Effector memory CD8-positive, alpha-beta T cell (primary cell): Measurements from ENCODE around the gene TAF8.
"Not testable (repeated sequence)": the region's sequence is repeated elsewhere in the genome, so short reads cannot be mapped to it uniquely, and the experiment has no call there.

Source experiments
- ATAC-seq: fragments of 150-1000 bp; cut with Tn5 transposase; replicated peaks from 2 replicates; pipeline ENCODE4 v1.10.0; 2021; ENCODE audit warnings: mild to moderate bottlenecking, moderate library complexity
- DNase-seq, 3 experiments: peaks; one replicate each; pipeline ENCODE4 v3.0.0; 2021
- H3K27ac Mint-ChIP-seq, 2 donors: one replicate each; pipeline ENCODE4 v1.8.0; 2022; ENCODE audit warnings: mild to moderate bottlenecking in 2 of 2, mixed read lengths in 2 of 2, moderate library complexity in 2 of 2
- H3K27me3 Mint-ChIP-seq, 2 donors: one replicate each; pipeline ENCODE4 v1.8.0; 2022; ENCODE audit warnings: mixed read lengths in 2 of 2
- H3K36me3 Mint-ChIP-seq: one replicate; pipeline ENCODE4 v1.8.0; 2022; ENCODE audit warnings: mild to moderate bottlenecking, moderate library complexity, mixed read lengths; ENCODE audit not compliant: insufficient read depth
- H3K4me1 Mint-ChIP-seq, 2 donors: one replicate each; pipeline ENCODE4 v1.8.0; 2022; ENCODE audit warnings: low read depth in 2 of 2, mixed read lengths in 2 of 2
- H3K4me3 Mint-ChIP-seq, 2 donors: one replicate each; pipeline ENCODE4 v1.8.0; 2022; ENCODE audit warnings: mild to moderate bottlenecking in 2 of 2, mixed read lengths in 2 of 2, moderate library complexity in 2 of 2
- H3K9me3 Mint-ChIP-seq, 2 donors: one replicate each; pipeline ENCODE4 v1.8.0; 2022; ENCODE audit warnings: mixed read lengths in 2 of 2

TAF8 gene

DNA sequence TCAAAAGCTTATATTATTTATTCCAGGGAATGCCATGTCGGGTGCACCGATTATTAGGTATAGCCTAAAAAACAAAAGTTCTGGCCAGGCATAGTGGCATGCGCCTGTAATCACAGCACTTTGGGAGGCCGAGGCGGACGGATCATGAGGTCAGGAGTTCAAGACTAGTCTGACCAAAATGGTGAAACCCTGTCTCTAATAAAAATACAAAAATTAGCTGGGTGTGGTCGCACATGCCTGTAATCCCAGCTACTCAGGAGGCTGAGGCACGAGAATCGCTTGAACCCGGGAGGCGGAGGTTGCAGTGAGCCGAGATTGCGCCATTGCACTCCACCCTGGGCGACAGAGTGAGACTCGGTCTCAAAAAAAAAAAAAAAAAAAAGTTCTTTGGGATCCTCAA lies 12.7 kb upstream of the TAF8 start:
- H3K36me3 Mint-ChIP-seq = peaks cover 69% of the 10 kb centered on the region
- DNase-seq, H3K27me3 Mint-ChIP-seq, H3K9me3 Mint-ChIP-seq, ATAC-seq, H3K27ac Mint-ChIP-seq: not testable (repeated sequence)
- peak overlapping the region in 1 of 2 donors; percentile 66 for H3K4me3 Mint-ChIP-seq
- peaks cover 44 to 53% of the 10 kb centered on the region in 2 donors for H3K4me1 Mint-ChIP-seq

DNA sequence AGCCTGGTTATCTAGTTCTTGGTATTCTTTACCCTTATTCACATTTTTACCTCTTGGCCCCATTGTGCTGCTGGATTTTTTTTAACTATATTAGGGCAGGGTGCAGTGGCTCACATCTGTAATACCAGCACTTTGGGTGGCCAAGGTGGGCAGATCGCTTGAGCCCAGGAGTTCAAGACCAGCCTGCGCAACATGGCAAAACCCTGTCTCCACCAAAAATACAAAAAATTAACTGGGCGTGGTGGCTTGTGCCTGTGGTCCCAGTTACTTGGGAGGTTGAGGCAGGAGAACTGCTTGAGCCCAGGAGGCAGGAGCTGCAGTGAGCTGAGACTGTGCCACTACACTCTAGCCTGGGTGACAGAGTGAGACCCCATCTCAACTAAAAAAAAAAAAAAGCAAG lies 12.2 kb upstream of the TAF8 start:
- Mint-ChIP-seq H3K27me3 (no peaks in the 10 kb centered on the region), H3K9me3 (no peaks in the 10 kb centered on the region), H3K27ac (no peak overlapping the region), H3K36me3 (peaks cover 68% of the 10 kb centered on the region), H3K4me1 (peaks cover 43 to 53% of the 10 kb centered on the region in 2 donors), H3K4me3 (peak overlapping the region in 1 of 2 donors; percentile 66)
- ATAC-seq (no peak), DNase-seq (no peak)

DNA sequence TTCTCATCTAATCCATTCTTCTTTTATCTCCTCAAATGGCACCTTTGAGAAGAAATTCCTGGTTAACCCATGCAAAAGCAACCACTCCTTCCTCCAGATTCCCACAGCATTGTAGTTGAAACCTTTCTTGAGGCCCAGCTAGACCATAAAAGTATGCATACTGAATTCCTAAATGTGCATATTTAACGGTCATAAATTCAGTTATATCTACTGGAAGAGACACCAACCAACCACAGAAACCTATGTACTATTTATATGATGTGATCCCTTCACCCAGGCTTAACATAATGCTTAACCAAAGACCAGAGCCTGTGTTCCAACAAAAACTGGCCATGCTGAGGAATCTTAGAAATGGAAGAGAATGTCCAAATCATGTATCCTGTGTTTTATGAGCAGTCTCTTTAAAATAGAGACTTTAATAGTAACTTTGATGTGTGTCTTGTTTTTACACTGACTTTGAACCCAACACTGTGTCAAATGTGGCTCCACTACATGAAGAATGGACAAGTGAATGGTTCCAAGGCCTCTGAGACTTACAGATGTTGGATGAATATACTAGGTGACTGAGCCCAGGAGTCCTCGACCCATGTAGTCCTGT lies 11.4 kb upstream of the TAF8 start:
- peak overlapping the region; percentile 89 to 94 for H3K27ac Mint-ChIP-seq
- peaks cover 46 to 57% of the 10 kb centered on the region in 2 donors for H3K4me1 Mint-ChIP-seq
- no peaks in the 10 kb centered on the region for H3K27me3 Mint-ChIP-seq
- peak overlapping the region; percentile 66 to 94 for H3K4me3 Mint-ChIP-seq
- ATAC-seq (no peak), DNase-seq (no peak)
- peaks cover 66% of the 10 kb centered on the region for H3K36me3 Mint-ChIP-seq
- H3K9me3 Mint-ChIP-seq = no peaks in the 10 kb centered on the region

DNA sequence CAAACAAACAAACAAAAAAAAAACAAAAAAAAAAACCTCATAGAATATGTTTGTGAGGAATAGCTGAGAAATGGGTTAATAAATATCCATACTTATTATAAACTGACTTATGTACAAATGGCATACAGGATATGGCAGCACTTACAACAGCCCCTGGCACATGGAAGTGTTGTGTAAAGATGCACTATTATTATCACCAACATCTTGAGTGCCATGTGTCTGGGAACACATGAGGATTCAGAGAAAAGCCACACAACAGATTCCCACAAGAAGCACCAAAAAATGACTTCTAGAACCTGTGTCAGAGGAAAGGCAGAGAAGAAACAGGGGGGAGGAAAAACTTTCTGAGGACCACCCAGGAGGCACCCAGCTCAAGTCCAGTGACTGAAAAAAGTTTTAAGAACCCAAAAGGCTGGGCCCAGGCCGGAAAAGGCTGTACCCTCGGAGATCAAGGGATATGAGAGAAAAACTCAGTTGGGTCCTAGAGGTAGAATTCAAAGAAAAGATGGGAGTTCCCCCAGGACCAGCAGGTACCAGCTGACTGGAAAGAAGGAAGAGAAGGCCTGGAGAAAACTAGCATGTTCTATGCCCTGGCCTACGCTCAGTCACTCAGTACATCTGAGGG lies 9.4 kb upstream of the TAF8 start:
- DNase-seq = no peak
- Mint-ChIP-seq H3K9me3 (no peaks in the 10 kb centered on the region), H3K36me3 (peaks cover 66% of the 10 kb centered on the region), H3K27me3 (no peaks in the 10 kb centered on the region), H3K4me3 (peak overlapping the region; percentile 66 to 94), H3K4me1 (peaks cover 56 to 66% of the 10 kb centered on the region in 2 donors), H3K27ac (peak overlapping the region; percentile 66 to 94)
- no peak for ATAC-seq

DNA sequence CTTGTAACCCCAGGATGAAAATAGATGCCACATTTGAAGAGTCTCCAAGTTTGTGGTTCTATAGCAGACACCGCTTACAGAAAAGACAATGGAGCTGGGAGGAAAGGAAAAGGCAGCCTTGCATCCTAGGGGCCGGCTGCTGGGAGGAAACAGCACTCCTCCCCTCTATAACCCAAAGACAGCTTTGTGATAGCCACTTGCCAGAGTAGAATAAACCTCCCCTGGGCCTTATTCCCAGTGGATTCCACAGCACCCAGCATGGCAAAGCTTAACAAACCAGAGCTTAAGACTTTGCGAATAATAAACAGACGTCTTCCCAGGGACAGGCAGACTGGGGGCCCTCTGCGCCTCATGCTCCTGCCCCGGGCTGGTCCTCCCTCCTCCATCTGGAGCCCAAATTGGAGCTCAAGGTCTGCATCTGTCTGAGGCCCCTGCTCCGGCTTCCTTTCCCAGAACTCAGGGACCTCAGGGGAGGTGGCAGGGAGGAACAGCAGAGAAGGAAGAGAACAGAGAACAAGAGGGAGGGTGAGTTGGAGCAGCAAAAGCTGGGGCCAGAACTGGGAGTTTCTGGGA lies 8.8 kb upstream of the TAF8 start:
- Mint-ChIP-seq H3K4me1 (peaks cover 62 to 69% of the 10 kb centered on the region in 2 donors), H3K36me3 (peaks cover 67% of the 10 kb centered on the region), H3K27ac (peak overlapping the region; percentile 66 to 94), H3K27me3 (no peaks in the 10 kb centered on the region), H3K9me3 (no peaks in the 10 kb centered on the region), H3K4me3 (peak overlapping the region; percentile 66 to 94)
- ATAC-seq = no peak
- no peak for DNase-seq

DNA sequence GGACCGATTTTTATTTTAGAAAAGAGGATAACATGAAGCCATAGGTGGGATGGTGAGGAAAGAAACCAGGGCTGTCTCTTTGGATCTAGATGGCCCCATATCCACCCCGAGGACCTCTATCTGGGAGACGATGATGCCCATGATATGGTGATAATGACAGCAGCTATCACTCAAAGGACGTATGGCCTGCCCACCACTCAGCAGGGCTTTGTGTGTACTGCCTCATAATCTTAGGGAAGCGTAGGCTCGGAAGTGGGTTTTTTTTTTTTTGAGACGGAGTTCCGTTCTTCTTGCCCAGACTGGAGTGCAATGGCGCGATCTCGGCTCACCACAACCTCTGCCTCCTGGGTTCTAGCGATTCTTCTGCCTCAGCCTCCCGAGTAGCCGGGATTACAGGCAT lies 8.2 kb upstream of the TAF8 start:
- Mint-ChIP-seq H3K4me3 (peak overlapping the region; percentile 66 to 94), H3K27ac (peak overlapping the region; percentile 66 to 94), H3K27me3 (no peaks in the 10 kb centered on the region), H3K9me3 (no peaks in the 10 kb centered on the region), H3K4me1 (peaks cover 68 to 74% of the 10 kb centered on the region in 2 donors), H3K36me3 (peaks cover 65% of the 10 kb centered on the region)
- ATAC-seq (no peak), DNase-seq (no peak)

DNA sequence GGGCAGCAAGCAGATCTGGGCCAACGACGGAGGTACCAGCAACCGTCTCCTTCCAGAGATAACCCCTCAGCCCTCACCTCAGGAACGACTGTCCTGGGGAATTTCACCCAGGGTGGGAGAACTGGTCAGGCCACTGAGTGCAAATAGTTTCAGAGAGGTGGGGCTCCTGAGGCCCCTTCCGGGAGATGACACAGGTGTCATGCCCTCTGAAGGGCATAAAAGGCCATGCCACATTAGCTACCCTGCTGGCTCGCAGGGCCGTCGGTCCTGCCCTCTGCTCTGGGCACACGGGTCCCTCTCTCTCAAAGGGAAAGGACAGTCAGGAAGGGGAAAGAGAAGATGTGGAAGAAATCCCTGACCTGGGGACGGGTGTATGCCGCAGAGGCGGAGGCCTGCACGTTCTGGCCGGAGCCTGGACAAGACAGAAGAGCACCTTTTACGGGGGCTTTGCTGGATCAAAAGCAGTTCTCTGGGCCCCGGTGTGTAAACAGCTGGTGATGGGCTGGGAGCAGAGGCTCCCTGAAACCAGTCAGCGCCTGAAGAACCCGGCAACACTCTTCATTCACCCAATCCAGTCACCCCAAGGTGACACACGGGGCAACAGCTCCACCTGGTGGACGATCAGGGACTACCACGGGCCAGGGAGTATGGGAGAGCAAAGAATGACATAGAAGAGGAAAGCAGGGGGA lies 6.4 kb upstream of the TAF8 start:
- DNase-seq (peak; percentile 93 to 94 (median 94)), ATAC-seq (peak; percentile 37)
- H3K4me1 Mint-ChIP-seq = peaks cover 70 to 77% of the 10 kb centered on the region in 2 donors
- no peaks in the 10 kb centered on the region for H3K27me3 Mint-ChIP-seq
- H3K9me3 Mint-ChIP-seq = no peaks in the 10 kb centered on the region
- peak overlapping the region; percentile 50 to 82 for H3K27ac Mint-ChIP-seq
- peak overlapping the region; percentile 89 to 94 for H3K4me3 Mint-ChIP-seq
- H3K36me3 Mint-ChIP-seq = peaks cover 62% of the 10 kb centered on the region

DNA sequence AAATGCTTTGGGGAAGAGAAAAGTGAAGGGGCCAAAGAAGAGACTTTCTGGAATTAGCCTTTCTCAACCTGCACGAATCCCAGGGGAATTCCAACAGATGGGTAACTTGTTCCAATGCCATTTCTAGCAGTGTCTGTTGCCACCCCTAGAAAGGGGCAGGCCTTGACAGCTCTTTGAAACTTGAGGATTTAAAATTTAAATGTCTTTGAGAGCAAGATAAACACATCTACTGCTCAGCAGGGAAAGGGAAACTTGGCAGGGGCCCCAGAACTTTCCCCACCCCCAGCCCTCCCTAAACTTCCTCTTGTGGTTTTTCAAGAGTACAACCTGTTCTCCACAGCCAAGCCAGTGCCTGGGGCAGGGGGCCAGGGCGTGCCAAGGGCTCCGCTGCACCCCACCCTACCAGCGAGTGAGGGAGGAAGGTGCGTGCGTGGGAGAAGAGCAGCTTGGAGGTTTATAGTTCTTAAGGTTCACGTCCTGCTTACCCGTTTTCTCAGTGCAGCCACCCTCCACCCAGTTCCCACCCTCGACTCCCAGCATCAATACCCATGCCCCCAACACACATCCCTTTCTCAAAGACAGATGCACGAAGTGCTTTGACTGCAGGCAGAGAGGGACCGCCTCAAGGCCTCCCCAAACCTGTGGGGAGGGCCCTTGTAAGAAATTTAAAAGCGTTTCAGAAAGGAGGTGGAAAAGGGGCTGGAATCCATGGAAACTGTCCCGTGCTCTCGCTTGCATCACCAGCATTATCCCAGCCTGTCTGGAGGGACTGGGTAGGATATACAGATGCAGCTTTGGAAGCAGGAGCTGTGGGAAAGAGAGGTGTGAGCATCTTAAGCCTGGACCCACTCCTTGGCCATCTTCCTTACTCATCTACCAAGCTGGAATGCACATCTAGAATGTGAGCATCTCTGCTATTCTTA lies 4.5 kb upstream of the TAF8 start:
- Mint-ChIP-seq H3K27ac (peak overlapping the region; percentile 82 to 88), H3K36me3 (peaks cover 52% of the 10 kb centered on the region), H3K9me3 (no peaks in the 10 kb centered on the region), H3K4me3 (peak overlapping the region; percentile 89 to 94), H3K4me1 (peaks cover 69 to 71% of the 10 kb centered on the region in 2 donors), H3K27me3 (no peaks in the 10 kb centered on the region)
- ATAC-seq (peak; percentile 34), DNase-seq (peak; percentile 49 to 55 (median 53))

DNA sequence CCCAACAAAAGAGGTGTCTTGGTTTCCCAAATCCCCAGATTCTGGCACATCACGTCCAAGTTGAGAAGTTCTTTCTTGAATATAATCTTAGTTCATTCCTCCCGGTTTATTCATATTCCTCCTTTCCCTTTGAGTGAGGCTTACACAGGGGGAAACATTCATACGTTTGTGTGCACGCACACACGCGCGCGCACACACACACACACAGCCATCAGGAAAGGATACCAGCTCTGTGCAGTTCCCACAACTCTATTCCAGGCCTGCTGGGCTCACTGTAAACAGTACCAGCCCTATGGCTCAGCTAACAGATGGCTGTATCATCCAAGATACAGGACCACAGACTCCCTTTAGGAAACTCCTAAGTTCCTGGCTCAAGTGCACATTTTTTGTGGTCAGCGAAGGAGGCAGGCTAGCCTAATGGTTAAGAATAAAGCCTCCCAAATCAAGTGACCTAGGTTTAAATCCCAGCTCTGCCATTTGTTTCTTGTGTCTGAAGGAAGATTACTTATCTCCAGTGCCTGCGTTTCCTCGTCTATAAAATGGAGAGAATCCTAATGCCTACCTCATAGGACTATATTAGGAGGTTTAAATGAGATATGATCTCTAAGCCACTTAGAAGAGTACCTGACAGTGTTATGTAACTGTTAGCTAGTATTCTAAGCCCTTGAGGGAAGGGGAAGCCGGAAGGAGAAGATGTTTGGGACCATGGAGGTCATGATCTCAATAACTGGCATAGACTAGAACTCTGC lies 3.7 kb upstream of the TAF8 start:
- no peaks in the 10 kb centered on the region for H3K27me3 Mint-ChIP-seq
- H3K4me1 Mint-ChIP-seq = peaks cover 66 to 71% of the 10 kb centered on the region in 2 donors
- peak overlapping the region; percentile 91 to 98 for H3K27ac Mint-ChIP-seq
- ATAC-seq = no peak
- no peak for DNase-seq
- H3K4me3 Mint-ChIP-seq = peak overlapping the region; percentile 89 to 94
- H3K36me3 Mint-ChIP-seq = peaks cover 53% of the 10 kb centered on the region
- no peaks in the 10 kb centered on the region for H3K9me3 Mint-ChIP-seq

DNA sequence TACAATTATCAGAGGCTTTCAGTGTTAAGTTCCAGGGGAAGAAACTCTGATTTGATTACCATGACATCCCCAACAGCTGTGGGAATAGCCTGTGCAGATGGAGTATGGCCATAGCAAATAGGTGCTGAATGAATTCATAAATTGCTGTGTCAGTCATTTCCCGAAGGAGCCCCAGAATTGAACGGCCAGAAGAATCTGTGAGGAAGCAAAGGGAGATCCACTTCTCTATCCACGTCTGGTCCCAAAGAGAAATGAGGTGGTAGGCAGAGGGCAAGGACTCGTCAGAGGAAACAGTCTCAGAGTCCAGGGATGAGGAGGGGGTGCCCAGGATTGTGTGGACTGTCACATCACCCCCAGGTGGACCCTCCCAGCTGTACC lies 3.1 kb upstream of the TAF8 start:
- no peaks in the 10 kb centered on the region for H3K27me3 Mint-ChIP-seq
- no peaks in the 10 kb centered on the region for H3K9me3 Mint-ChIP-seq
- H3K4me3 Mint-ChIP-seq = peak overlapping the region; percentile 89 to 94
- no peak for ATAC-seq
- peak overlapping the region; percentile 91 to 98 for H3K27ac Mint-ChIP-seq
- peaks cover 48% of the 10 kb centered on the region for H3K36me3 Mint-ChIP-seq
- DNase-seq = no peak
- peaks cover 64 to 69% of the 10 kb centered on the region in 2 donors for H3K4me1 Mint-ChIP-seq

DNA sequence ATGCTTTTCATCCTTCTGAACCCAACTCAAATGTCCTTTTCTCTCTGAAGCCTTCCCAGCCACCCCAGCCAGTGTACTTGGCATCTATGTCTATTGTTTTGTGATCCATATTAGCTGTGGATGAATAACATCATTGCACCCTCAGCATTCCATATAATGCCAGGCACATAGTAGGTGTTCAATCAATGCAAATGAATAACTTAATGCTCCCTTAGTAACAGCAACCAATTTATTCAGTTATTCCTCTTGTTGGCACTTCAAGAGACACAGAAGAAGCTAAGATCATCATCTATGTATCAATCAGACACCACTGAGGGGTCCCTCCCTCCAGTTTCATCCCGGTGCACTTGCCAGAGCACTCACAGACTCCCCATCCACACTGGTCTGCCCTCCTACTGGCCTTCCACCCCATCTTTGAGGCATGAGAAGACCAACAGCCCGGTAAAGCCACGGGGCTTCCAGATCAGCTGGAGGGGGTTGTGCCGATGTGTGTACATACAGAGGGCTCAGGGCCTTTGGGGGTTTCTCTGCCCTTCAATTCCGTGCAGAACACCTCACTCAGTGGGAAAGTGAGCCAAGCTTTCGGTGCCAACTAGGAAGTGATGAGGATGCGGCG lies 2.4 kb upstream of the TAF8 start:
- peak overlapping the region; percentile 89 to 94 for H3K4me3 Mint-ChIP-seq
- DNase-seq = no peak
- ATAC-seq = no peak
- H3K36me3 Mint-ChIP-seq = peaks cover 42% of the 10 kb centered on the region
- peaks cover 61 to 69% of the 10 kb centered on the region in 2 donors for H3K4me1 Mint-ChIP-seq
- peak overlapping the region; percentile 91 to 98 for H3K27ac Mint-ChIP-seq
- H3K9me3 Mint-ChIP-seq = no peaks in the 10 kb centered on the region
- H3K27me3 Mint-ChIP-seq = no peaks in the 10 kb centered on the region
